ENCODE results near the gene TRMO. TPM values are rescaled to one million over a fixed set of nuclear protein-coding genes. Genes with fewer than 3 reads are reported as not detected.

TRMO gene
- total and polyA plus RNA-seq, 9 of the 15 experiments (the other 6 are each of a cell fraction or from before 2014, with no cell fraction given) = 5.6 to 22.4 (median 16.2) TPM

GRCh38 chr9:97858393-97858713 is 63.9 kb downstream of the TRMO start:
- Histone ChIP-seq H3K27me3 (ENCODE audit: control insufficient read depth in 2 of 2, insufficient read depth in 2 of 2, low read length in 2 of 2) (peaks cover 47 to 70% of the 10 kb centered on the region in 2 experiments), H3K4me1 (replicated peaks in 1 of 2; ENCODE audit: control insufficient read depth in 2 of 2, insufficient read depth in 2 of 2, low read length in 2 of 2) (peaks cover 0 to 8% of the 10 kb centered on the region in 2 experiments; a peak in 1 of 5 replicates), H3K9ac (ENCODE audit: insufficient read depth in 1 of 2, low read depth in 2 of 2, low read length in 2 of 2) (no peak overlapping the region), H3K36me3 (ENCODE audit: control insufficient read depth, insufficient read depth, low read length) (no peaks in the 10 kb centered on the region), H3K4me3 (no peak overlapping the region), H4K20me1 (replicated peaks; ENCODE audit: control insufficient read depth, insufficient read depth, low read length) (no peaks in the 10 kb centered on the region), H3K9me1 (ENCODE audit: control insufficient read depth, insufficient read depth, low read length) (no peaks in the 10 kb centered on the region), H3K79me2 (ENCODE audit: control insufficient read depth, insufficient read depth, low read length) (no peaks in the 10 kb centered on the region), H3K4me2 (ENCODE audit: insufficient read depth, low read length) (no peak overlapping the region), H3K9me3 (replicated peaks; ENCODE audit: control insufficient read depth, insufficient read depth, low read depth, low read length) (no peaks in the 10 kb centered on the region), H2AFZ (ENCODE audit: low read depth, low read length) (no peak overlapping the region), H3K27ac (ENCODE audit: extremely low read depth, low read depth, low read length) (no peak overlapping the region)
- ATAC-seq (no peak), FAIRE-seq (no peak), DNase-seq (ENCODE audit: extremely low read depth in 1 of 4, low spot score in 3 of 4) (no peak)
- TF ChIP-seq SREBF2 (CRISPR knock-in tag; IDR thresholded peaks at IDR 0.05) = no peak
- no peak for TF ChIP-seq BRF1 (IDR thresholded peaks at IDR 0.05; ENCODE audit: borderline replicate concordance, extremely low read depth, insufficient read length)
- no peak for TF ChIP-seq NR3C1 (CRISPR knock-in tag; IDR thresholded peaks at IDR 0.05)
- TF ChIP-seq E2F6 (IDR thresholded peaks at IDR 0.05; ENCODE audit: borderline replicate concordance in 1 of 2, extremely low read depth in 1 of 2, insufficient read depth in 1 of 2, insufficient read length in 1 of 2, low read depth in 1 of 2, low read length in 1 of 2, poor library complexity in 1 of 2, severe bottlenecking in 1 of 2) = no peak
- no peak for TF ChIP-seq ZNF12 (CRISPR knock-in tag; IDR thresholded peaks at IDR 0.05)
- no peak for TF ChIP-seq STAT6 (CRISPR knock-in tag; IDR thresholded peaks at IDR 0.05)
- no peak for TF ChIP-seq ZNF551 (CRISPR knock-in tag; IDR thresholded peaks at IDR 0.05)
- WGBS (ENCODE audit: insufficient coverage, low coverage, missing lambda C conversion rate) = 0% methylated on average over 6 of the region's 6 CpGs
- intact Hi-C loops (cut with micrococcal nuclease) (no loop called here), in situ Hi-C loops (cut with MboI) (no loop called here)
- CTCF ChIA-PET (ENCODE audit: low intra/inter-chr PET ratio) = no interaction called here
- BruUV-seq (replicated peaks) = no TSS peak
- POLR2A ChIA-PET = interaction anchor here (0.6 to 0.7 kb wide), 3 partner anchors 128 to 795 kb away, joined by 3 to 4 read pairs (median 3); no protein-coding TSS in a partner anchor
